Measurements from ENCODE around the gene CRADD. TPM values are rescaled to one million over a fixed set of nuclear protein-coding genes. Genes with fewer than 3 reads are reported as not detected.

Gene CRADD
- total RNA-seq, 2 donors from 2014 or later, result 7.7 to 9.1 TPM

DNA sequence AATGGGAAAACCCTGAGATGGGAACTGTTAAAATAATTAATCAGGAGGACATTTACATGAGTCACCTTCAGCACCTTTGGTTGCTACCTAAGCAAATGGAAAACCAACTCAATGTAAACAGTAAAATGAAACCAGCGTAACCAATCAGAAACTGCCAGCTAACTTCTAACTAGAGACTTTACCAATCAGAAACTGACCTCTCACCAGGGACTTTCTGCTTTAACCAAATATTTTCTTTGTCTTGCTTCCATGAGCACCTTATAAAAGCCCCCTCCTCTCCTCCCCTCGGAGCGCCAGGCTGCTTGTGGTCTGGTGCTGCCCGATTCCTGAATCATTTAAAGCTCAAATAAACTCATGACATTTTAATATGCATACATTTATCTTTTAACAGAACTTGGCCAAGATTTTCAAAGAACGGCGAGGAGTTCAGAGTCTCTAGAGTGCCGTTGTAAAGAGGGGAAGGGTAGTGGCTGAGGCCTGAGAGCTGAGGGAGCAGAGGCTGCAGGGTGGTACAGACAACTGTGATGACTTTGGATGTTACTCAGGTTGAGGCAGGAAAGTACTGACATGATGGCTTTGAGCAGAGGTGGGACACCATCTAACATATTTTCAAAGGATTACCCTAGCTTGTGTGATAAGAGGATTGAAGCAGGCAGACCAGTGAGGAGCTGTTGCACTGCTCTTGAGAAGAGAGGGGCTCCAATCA lies 183.6 kb downstream of the CRADD start:
- WGBS, 2 experiments (ENCODE audit: insufficient coverage in 1 of 2, insufficient read length in 1 of 2), result 96 to 100% methylated on average over 6 to 7 of the region's 7 CpGs
- Histone ChIP-seq H3K27ac (ENCODE audit: low read depth, low read length) (no peak overlapping the region), H3K4me1 (ENCODE audit: control insufficient read depth, insufficient read depth, low read length) (peaks cover 16% of the 10 kb centered on the region), H3K9ac (ENCODE audit: extremely low read depth, low read length, poor library complexity, severe bottlenecking) (no peak overlapping the region), H3K9me3 (ENCODE audit: control insufficient read depth, low read length) (peaks cover 18% of the 10 kb centered on the region), H3K27me3 (ENCODE audit: control insufficient read depth, insufficient read depth, low read length, poor library complexity, severe bottlenecking) (no peaks in the 10 kb centered on the region), H3K36me3 (ENCODE audit: control insufficient read depth, insufficient read depth, low read length) (no peaks in the 10 kb centered on the region), H3K4me3 (ENCODE audit: low read length) (no peak overlapping the region)
- Mint-ChIP-seq H3K27me3 (ENCODE audit: insufficient read depth) (no peaks in the 10 kb centered on the region), H3K36me3 (ENCODE audit: low read depth) (peaks cover 1% of the 10 kb centered on the region), H3K4me1 (peaks cover 53% of the 10 kb centered on the region), H3K27ac (no peak overlapping the region), H3K9me3 (peaks cover 17% of the 10 kb centered on the region), H3K4me3 (no peak overlapping the region)
- TF ChIP-seq, protein P1, sequence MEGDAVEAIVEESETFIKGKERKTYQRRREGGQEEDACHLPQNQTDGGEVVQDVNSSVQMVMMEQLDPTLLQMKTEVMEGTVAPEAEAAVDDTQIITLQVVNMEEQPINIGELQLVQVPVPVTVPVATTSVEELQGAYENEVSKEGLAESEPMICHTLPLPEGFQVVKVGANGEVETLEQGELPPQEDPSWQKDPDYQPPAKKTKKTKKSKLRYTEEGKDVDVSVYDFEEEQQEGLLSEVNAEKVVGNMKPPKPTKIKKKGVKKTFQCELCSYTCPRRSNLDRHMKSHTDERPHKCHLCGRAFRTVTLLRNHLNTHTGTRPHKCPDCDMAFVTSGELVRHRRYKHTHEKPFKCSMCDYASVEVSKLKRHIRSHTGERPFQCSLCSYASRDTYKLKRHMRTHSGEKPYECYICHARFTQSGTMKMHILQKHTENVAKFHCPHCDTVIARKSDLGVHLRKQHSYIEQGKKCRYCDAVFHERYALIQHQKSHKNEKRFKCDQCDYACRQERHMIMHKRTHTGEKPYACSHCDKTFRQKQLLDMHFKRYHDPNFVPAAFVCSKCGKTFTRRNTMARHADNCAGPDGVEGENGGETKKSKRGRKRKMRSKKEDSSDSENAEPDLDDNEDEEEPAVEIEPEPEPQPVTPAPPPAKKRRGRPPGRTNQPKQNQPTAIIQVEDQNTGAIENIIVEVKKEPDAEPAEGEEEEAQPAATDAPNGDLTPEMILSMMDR (conservative IDR thresholded peaks at IDR 0.05), result no peak
- no peak for DNase-seq

DNA sequence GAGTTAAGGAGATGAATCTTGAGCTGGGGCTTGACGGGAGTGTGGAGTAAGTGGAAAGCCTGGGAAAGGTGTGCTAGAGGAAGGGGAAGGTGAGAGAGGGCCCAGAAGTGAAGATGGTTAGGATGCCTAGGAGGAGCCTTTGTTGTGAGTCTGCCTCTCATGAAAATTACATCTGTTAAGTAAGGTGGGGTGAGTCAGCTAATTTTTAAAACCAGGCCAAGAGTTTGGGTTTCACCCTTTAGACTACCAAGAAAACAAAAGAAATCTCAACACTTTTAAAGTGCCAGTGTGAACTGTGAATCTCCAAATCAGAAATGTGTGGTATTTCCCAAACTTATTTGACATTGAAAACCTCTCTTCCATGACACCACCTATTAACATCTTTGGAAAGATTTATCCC lies 185.2 kb downstream of the CRADD start:
- Mint-ChIP-seq H3K4me3 (no peak overlapping the region), H3K9me3 (peaks cover 30% of the 10 kb centered on the region), H3K36me3 (ENCODE audit: low read depth) (peaks cover 4% of the 10 kb centered on the region), H3K27ac (peak overlapping the region; percentile 33), H3K4me1 (peaks cover 46% of the 10 kb centered on the region), H3K27me3 (ENCODE audit: insufficient read depth) (no peaks in the 10 kb centered on the region)
- 88 to 95% methylated on average over 1 of the region's 1 CpG for WGBS, 2 experiments (ENCODE audit: insufficient coverage in 1 of 2, insufficient read length in 1 of 2)
- Histone ChIP-seq H3K27ac (ENCODE audit: low read depth, low read length) (no peak overlapping the region), H3K27me3 (ENCODE audit: control insufficient read depth, insufficient read depth, low read length, poor library complexity, severe bottlenecking) (no peaks in the 10 kb centered on the region), H3K9me3 (ENCODE audit: control insufficient read depth, low read length) (peaks cover 31% of the 10 kb centered on the region), H3K9ac (ENCODE audit: extremely low read depth, low read length, poor library complexity, severe bottlenecking) (no peak overlapping the region), H3K4me3 (ENCODE audit: low read length) (no peak overlapping the region), H3K36me3 (ENCODE audit: control insufficient read depth, insufficient read depth, low read length) (no peaks in the 10 kb centered on the region), H3K4me1 (ENCODE audit: control insufficient read depth, insufficient read depth, low read length) (peaks cover 10% of the 10 kb centered on the region)
- DNase-seq, result no peak
- TF ChIP-seq, protein P1 (conservative IDR thresholded peaks at IDR 0.05), result no peak

DNA sequence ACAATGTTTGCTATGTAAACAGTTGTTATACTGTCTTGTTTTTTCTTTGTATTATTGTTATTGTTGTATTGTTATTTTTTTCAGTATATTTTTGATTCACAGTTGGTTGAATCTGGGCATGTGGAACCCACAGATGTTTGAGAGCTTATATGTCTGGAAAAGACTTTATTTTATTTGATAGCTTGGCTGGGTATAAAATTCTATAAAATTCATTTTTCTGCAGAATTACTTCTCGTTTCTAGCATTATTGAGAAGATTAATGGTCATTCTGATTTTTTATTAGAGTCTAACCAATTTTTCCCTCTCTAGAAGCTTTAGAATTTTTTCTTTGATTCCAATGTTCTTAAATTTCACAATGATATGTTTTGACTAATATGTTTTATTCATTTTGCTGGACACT lies 188.6 kb downstream of the CRADD start:
- TF ChIP-seq, protein P1 (conservative IDR thresholded peaks at IDR 0.05), result no peak
- Histone ChIP-seq H3K4me3 (ENCODE audit: low read length) (no peak overlapping the region), H3K9ac (ENCODE audit: extremely low read depth, low read length, poor library complexity, severe bottlenecking) (no peak overlapping the region), H3K9me3 (ENCODE audit: control insufficient read depth, low read length) (peaks cover 37% of the 10 kb centered on the region), H3K36me3 (ENCODE audit: control insufficient read depth, insufficient read depth, low read length) (no peaks in the 10 kb centered on the region), H3K4me1 (ENCODE audit: control insufficient read depth, insufficient read depth, low read length) (peaks cover 2% of the 10 kb centered on the region), H3K27ac (ENCODE audit: low read depth, low read length) (no peak overlapping the region), H3K27me3 (ENCODE audit: control insufficient read depth, insufficient read depth, low read length, poor library complexity, severe bottlenecking) (no peaks in the 10 kb centered on the region)
- Mint-ChIP-seq H3K27me3 (ENCODE audit: insufficient read depth) (no peaks in the 10 kb centered on the region), H3K4me3 (no peak overlapping the region), H3K36me3 (ENCODE audit: low read depth) (peaks cover 4% of the 10 kb centered on the region), H3K9me3 (peaks cover 30% of the 10 kb centered on the region), H3K27ac (no peak overlapping the region), H3K4me1 (peaks cover 26% of the 10 kb centered on the region)
- no peak for DNase-seq
- no CpG with 5 or more reads among the region's 1 CpG for WGBS, 2 experiments (ENCODE audit: insufficient coverage in 1 of 2, insufficient read length in 1 of 2)
